Colonic mucosa (tissue), 4 donors: ENCODE data around the gene TRIO. TPM values are rescaled to one million over a fixed set of nuclear protein-coding genes. Genes with fewer than 3 reads are reported as not detected.

Source experiments
- DNase-seq: peaks from one replicate; pipeline ENCODE4 v3.0.0-alpha.2; 2020
- H3K27ac ChIP-seq: fragments of 200-600 bp; one replicate; pipeline ENCODE4 v1.8.0; 2021
- H3K27me3 ChIP-seq: fragments of 200-600 bp; one replicate; pipeline ENCODE4 v1.8.0; 2021
- H3K36me3 ChIP-seq: fragments of 200-600 bp; one replicate; pipeline ENCODE4 v1.8.0; 2021
- H3K4me1 ChIP-seq: fragments of 200-600 bp; one replicate; pipeline ENCODE4 v1.8.0; 2021; ENCODE audit warnings: mild to moderate bottlenecking
- H3K4me3 ChIP-seq: fragments of 200-600 bp; one replicate; pipeline ENCODE4 v1.8.0; 2021
- H3K9ac ChIP-seq, 2 donors: one replicate each; pipeline ENCODE4 v1.7.0; 2013; ENCODE audit warnings: control low read depth in 2 of 2, low read depth in 2 of 2, low read length in 2 of 2
- H3K9me3 ChIP-seq: fragments of 200-600 bp; one replicate; pipeline ENCODE4 v1.8.0; 2021
- CTCF ChIP-seq: fragments of 200-600 bp; IDR thresholded peaks from one replicate; pipeline ENCODE4 v1.8.0; 2022; ENCODE audit warnings: antibody characterized with exemption, mild to moderate bottlenecking
- intact Hi-C: fragments of 100-400 bp; cut with DNase I; formaldehyde crosslinking; loops from one replicate; pipeline ENCODE4 v1.14.1; 2022
- total RNA-seq, 2 donors: library from RNA; stranded (reverse); fragmentation: NEBNext Ultra II Directional in 1 of 2; extraction: Animal tissue kit (Norgen Biotek cat#: 25700) in 1 of 2; gene quantifications; one replicate each; pipeline ENCODE4 v1.2.1, GENCODE V29; 2021
- donor health status: healthy.
- donor health status: DM: no; HTN: no; CAD: no.
- donor health status: DM: no; HTN: no; CAD: no.

TRIO gene
- total RNA-seq, 2 donors from 2014 or later: 134 to 138 TPM

GRCh38 chr5:14504332-14504727 is 361.2 kb downstream of the TRIO start:
- Histone ChIP-seq H3K27me3 (no peaks in the 10 kb centered on the region), H3K27ac (no peak overlapping the region), H3K36me3 (peaks cover 8% of the 10 kb centered on the region), H3K4me3 (no peak overlapping the region), H3K4me1 (no peaks in the 10 kb centered on the region), H3K9me3 (no peaks in the 10 kb centered on the region), H3K9ac (no peak overlapping the region)
- intact Hi-C loops: no loop called here
- TF ChIP-seq CTCF: no peak
- no peak for DNase-seq

GRCh38 chr5:14504816-14505215 is 361.7 kb downstream of the TRIO start:
- H3K36me3 ChIP-seq: peaks cover 8% of the 10 kb centered on the region

GRCh38 chr5:14505310-14506139 is 362.4 kb downstream of the TRIO start:
- no peak overlapping the region for H3K27ac ChIP-seq
- H3K4me3 ChIP-seq: no peak overlapping the region
- H3K36me3 ChIP-seq: peaks cover 8% of the 10 kb centered on the region
- intact Hi-C loops: no loop called here
- no peaks in the 10 kb centered on the region for H3K27me3 ChIP-seq
- DNase-seq: no peak
- H3K9me3 ChIP-seq: no peaks in the 10 kb centered on the region
- no peak for TF ChIP-seq CTCF
- no peaks in the 10 kb centered on the region for H3K4me1 ChIP-seq
- no peak overlapping the region for H3K9ac ChIP-seq

More at GRCh38 chr5:14504816-14505215, 361.7 kb downstream of the TRIO start:
- Histone ChIP-seq H3K27ac (no peak overlapping the region), H3K27me3 (no peaks in the 10 kb centered on the region), H3K9ac (no peak overlapping the region), H3K4me3 (no peak overlapping the region), H3K4me1 (no peaks in the 10 kb centered on the region), H3K9me3 (no peaks in the 10 kb centered on the region)
- TF ChIP-seq CTCF: no peak
- intact Hi-C loops: no loop called here
- DNase-seq: no peak

- Histone ChIP-seq H3K27ac (no peak overlapping the region), H3K27me3 (no peaks in the 10 kb centered on the region), H3K36me3 (peaks cover 8% of the 10 kb centered on the region), H3K4me1 (no peaks in the 10 kb centered on the region), H3K9ac (no peak overlapping the region), H3K9me3 (no peaks in the 10 kb centered on the region), H3K4me3 (no peak overlapping the region)
- intact Hi-C loops: no loop called here
- TF ChIP-seq CTCF: no peak
- DNase-seq: no peak
Observed at GRCh38 chr5:14506140-14506538, 363.0 kb downstream of the TRIO start.

- Histone ChIP-seq H3K9ac (no peak overlapping the region), H3K27me3 (no peaks in the 10 kb centered on the region), H3K4me3 (no peak overlapping the region), H3K9me3 (no peaks in the 10 kb centered on the region), H3K36me3 (peaks cover 8% of the 10 kb centered on the region), H3K4me1 (no peaks in the 10 kb centered on the region), H3K27ac (no peak overlapping the region)
- no peak for TF ChIP-seq CTCF
- intact Hi-C loops: no loop called here
- DNase-seq: no peak
Observed at GRCh38 chr5:14506661-14507060, 363.5 kb downstream of the TRIO start.
